HG03175 (cell line): Measurements from ENCODE around the gene THADA.
"Not testable (repeated sequence)": the region's sequence is repeated elsewhere in the genome, so short reads cannot be mapped to it uniquely, and the experiment has no call there.

ENCODE experiments used
- ATAC-seq: cut with Tn5 transposase; IDR thresholded peaks from one replicate; pipeline ENCODE4 v1.9.1; 2021; ENCODE audit warnings: mild to moderate bottlenecking, moderate library complexity; ENCODE audit not compliant: unreplicated experiment

Gene THADA

DNA sequence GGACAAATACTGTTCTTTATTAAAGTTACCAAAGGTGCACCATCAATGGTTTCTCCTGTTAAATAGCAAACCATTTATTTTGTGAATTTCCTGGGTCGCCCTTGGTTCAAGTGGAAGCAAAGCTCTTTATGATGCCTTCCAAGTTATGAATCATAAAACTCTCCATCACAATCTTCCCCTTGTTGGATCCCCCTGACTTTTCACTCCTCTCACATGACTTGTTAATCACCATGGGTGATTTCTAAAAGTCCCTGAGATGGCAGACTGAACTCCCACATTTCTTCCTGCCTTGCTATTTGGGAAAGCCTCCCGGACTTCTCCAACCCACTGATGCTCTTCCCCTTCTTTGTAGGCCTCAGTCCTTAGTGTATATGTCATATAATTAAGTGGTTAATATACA is 176.0 kb downstream of the THADA start:
- no peak for ATAC-seq

DNA sequence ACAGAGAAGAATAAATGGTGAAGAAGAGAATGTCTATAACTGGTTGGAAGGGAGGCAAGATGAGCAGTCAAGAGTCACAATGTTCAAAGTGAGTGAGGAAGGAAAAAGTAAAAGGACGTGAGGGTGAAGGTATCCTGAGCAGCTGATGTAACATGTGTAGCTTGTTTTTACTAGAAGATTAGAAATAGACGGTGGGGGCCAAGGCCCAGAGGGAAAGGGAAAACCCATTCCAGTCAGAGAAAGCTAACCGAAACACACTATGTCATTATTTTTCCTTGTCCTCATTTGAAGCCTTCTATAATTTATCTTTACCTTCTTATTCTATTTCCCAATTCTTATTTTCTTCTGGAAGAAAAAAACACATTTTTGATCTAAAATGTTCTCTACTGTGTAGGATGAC is 176.6 kb downstream of the THADA start:
- no peak for ATAC-seq

DNA sequence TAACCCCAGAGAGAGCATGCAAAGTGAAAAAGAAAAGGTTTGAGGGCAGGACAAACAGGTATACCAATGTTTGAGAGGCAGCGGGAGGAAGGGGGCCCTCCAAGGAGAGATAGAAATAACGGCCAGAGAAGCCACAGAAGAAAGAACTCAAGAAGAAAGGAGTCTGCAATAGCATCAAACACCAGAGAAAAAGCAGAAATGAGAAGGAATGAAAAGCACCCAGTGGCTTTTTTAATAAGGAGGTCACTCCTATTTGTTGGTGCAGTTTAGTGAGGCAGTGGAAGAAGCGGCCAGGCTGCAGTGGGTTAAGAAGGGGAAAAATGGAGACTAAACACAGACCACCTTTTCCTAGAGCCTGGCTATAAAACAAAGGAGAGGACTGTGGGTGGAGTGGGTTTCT is 177.2 kb downstream of the THADA start:
- ATAC-seq, result no peak

DNA sequence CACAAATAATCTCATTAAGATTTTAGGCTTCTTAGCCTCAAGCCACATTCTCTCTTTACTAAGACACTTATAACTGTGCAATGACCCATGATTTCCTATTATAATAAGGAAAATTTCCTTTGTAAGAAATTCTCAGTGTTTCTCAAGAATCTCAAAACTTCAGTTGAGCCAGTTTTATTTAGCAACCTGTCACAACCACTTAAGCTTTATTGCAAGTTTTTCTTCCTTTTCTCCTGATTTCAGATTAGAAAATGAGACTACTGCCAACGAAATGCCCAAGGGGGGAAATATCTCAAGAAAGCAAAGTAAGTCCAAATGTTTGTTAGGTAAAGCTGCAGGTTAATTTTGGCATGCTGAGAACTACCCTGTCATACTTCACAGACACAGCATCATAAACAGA is 178.5 kb downstream of the THADA start:
- no peak for ATAC-seq

- ATAC-seq, result no peak
Observed at GRCh38 chr2:43415592-43415991, 180.2 kb downstream of the THADA start.

GRCh38 chr2:43414586-43415135 is 181.2 kb downstream of the THADA start:
- no peak for ATAC-seq

DNA sequence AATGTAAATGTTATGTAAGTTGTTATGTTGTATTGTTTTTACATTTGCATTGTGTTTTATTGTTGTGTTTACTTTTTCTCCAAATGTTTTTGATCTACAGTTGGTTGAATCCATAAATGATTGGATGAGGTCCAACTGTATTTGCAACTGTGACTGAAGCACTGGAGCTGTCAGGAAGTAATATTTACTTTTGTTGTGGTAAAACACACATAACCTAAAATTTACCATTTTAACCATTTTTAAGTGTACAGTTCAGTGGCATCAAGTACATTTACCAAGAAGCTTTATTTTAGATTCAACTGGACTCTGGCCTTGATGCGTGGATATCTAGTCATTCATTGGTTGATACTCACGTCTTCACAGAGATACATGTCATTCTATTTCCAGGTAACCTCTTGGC is 181.8 kb downstream of the THADA start:
- ATAC-seq, result no peak

- ATAC-seq, result no peak
Observed at GRCh38 chr2:43412114-43412753, 183.6 kb downstream of the THADA start.

GRCh38 chr2:43410055-43410604 is 185.7 kb downstream of the THADA start:
- no peak for ATAC-seq

DNA sequence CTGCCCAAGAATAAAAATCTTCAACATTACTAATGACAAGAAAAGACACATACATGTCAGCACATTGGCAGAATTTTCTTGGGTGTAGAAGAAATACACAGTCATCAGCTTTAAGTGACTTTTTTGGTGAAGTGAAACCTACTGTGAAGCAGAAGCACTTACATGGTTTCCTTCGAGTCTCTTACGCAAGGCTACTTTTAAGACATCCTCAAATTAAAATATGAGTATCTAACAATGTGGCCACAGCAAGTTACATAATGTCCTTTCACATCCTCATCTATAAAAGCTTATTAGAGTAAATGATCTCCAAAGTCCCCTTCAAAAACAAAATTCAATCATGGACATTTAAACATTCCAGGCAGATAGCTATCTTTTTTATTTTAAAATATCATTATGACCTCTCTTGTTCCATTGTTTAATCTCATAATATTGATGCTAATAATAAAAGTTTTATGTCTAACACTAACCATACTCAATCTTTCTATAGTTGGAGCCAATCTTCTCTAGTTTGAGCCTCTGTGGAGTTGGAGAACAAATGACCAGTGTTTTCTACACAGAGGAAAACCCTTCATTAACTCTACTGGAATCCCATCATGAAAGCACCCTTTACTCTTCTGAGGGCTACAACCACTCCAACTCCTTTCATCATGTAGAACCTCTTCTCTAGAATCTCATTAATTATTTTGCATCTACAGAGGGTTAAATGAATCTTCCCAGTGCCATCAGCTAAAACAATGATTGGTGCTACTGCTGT is 187.3 kb downstream of the THADA start:
- ATAC-seq, result peak; percentile 87

DNA sequence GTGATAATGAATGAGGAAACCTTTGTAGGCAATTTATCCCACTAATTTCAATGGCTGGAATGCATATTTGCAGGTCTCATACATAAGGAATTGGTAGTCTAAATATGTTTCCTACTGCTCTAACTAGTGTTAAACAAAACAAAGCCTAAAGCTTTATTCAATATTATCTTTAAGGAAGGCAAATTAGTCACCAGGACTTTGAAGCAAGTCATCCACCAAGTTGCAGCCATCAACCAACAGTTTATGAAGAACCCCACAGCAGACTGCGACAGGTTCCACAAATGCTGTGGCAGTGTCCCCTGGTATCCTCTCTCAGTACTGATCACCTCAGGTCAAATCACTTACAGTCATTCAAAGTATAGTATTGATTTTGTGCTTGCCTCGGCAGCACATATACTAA is 187.9 kb downstream of the THADA start:
- peak; percentile 61 for ATAC-seq

GRCh38 chr2:43406651-43407279 is 189.1 kb downstream of the THADA start:
- no peak for ATAC-seq

DNA sequence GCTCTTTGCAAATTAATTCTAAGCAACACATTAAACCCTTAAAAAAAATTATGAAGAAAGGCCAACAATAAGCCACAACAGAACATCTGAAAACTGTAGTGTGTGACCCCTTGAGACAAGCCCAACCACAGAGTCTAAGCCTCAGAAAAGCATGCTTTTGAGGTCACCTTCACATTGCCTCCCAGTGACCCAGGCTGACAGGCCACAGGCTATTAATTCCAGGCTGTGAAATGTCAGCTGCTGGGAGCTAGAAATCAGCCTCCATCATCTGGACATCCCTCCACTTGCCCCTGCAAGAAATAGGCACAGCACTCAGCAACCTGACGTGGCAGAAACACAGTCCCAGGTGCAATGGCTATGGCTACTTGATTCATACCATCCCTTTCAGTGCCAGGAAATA is 190.0 kb downstream of the THADA start:
- no peak for ATAC-seq

- ATAC-seq, result peak; percentile 47
Observed at GRCh38 chr2:43402452-43402937, 193.3 kb downstream of the THADA start.

DNA sequence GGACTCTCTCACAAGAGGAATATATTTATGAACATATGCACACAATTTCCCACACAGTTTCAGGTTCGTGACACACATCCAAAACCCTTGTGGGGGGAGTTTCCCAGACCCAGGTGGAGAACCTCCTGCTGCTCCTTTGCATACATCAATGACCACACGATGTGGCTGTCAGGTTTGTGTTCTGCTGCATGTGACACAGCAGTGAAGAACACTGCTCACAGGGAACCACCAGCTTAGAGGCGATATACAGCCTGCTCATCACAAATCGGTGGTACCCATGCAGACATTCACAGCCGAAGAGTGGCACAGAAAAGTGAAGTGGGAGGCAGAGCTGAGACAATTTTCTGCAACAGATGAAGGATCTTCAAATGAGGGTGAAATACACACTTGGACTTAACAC is 193.8 kb downstream of the THADA start:
- ATAC-seq, result peak; percentile 91

DNA sequence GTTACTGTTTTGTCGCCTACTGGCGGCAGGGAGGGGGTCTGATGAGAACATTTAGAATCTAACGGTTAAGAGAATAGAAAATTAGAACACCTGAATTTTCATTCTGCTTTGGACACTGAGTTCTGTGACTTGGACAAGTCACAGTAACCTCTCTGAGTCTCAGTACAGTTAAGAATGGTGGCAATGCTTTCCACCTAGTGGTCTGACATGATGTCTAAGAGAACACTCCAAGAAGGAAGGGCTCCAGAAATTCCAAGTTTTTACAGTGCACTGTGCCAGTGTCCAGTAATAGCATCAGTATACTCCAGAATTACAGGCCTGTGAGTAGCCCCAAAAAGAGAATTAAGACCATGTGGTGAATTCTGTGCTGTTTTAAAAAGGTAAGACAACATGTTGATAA is 195.3 kb downstream of the THADA start:
- ATAC-seq, result no peak

- ATAC-seq, result no peak
Observed at GRCh38 chr2:43399515-43400264, 196.1 kb downstream of the THADA start.

GRCh38 chr2:43399098-43399497 is 196.7 kb downstream of the THADA start:
- no peak for ATAC-seq

- ATAC-seq, result no peak
Observed at GRCh38 chr2:43397821-43398220, 198.0 kb downstream of the THADA start.

GRCh38 chr2:43397411-43397810 is 198.4 kb downstream of the THADA start:
- no peak for ATAC-seq

DNA sequence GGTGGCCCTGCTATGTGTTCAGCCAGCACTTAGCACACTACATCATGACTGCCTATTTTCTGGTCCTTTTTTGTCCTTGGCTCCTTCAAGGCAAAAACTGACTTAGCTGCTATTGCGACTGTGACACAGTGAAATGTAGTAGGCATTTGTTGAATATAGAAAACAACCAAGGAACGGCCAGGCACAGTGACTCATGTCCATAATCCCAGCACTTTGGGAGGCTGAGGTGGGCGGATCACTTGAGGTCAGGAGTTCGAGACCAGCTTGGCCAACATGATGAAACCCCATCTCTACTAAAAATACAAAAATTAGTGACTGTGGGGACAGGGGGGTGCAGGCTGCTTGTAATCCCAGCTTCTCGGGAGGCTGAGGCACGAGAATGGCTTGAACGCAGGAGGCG is 199.5 kb downstream of the THADA start:
- ATAC-seq, result not testable (repeated sequence)
